ENCODE data around the gene ATP6V0E2.
"Not testable (repeated sequence)": the region's sequence is repeated elsewhere in the genome, so short reads cannot be mapped to it uniquely, and the experiment has no call there.

ATP6V0E2 gene

DNA sequence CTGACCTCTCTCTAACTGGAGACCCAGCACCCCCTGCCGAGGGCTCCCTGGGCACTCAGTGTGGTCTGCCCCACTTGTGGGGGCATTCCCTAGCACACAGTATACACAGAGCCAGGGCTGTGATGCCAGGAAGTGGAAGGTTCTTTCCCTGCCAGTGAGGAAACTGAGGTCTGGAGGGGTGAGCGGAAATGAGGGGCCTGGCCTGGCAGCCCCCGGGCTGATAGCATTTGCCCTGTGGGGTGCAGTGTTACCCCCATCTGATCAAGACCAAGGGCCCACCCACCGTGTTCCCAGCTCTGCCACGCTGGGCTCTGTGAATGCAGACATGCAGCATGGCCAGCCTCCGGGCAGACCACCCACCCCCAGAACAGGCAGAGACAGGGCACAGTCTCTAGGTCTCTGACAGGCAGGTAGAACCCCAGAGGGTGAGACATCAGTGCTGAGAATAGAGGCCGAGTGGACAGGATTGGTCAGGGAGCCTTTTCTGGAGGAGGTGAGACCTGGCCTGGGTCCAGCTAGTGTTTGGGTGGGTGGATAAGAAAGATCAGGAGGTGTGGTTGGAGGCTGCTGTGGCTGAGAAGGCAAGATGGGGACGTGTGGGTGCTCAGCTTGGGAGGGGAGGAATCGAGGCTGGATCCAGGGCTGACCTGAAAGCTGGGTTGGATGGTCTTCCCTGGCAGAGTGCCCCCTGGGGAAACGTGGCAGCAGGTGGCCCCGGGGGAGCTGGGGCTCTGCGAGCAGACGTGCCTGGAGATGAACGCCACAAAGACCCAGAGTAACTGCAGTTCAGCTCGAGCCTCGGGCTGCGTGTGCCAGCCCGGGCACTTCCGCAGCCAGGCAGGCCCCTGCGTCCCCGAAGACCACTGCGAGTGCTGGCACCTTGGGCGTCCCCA is 46.4 kb upstream of the ATP6V0E2 start:
- TF ChIP-seq ZNF274 (IDR thresholded peaks at IDR 0.05; ENCODE audit: low read depth, low read length) (no peak), YY1 (IDR thresholded peaks at IDR 0.05; ENCODE audit: insufficient read depth, insufficient read length) (no peak), SUZ12 (IDR thresholded peaks at IDR 0.05; ENCODE audit: extremely low read depth, insufficient read depth, insufficient read length) (no peak)
- peaks cover 4% of the 10 kb centered on the region for H3K4me1 ChIP-seq (ENCODE audit: insufficient read depth, insufficient read length)
- no peak overlapping the region for H3K9ac ChIP-seq (ENCODE audit: insufficient read length, low read depth)
- peaks cover 37% of the 10 kb centered on the region; the same call in 1 of the 2 replicates for H3K9me3 ChIP-seq (ENCODE audit: insufficient read depth, low read length)
- no peak overlapping the region for H3K4me3 ChIP-seq (ENCODE audit: insufficient read length, low read depth)
- H3K36me3 ChIP-seq (ENCODE audit: insufficient read depth, insufficient read length, low read length) = no peaks in the 10 kb centered on the region
- DNase-seq (ENCODE audit: low read depth, low spot score) = no peak
- no peaks in the 10 kb centered on the region for H3K27me3 ChIP-seq (ENCODE audit: insufficient read depth, insufficient read length)

DNA sequence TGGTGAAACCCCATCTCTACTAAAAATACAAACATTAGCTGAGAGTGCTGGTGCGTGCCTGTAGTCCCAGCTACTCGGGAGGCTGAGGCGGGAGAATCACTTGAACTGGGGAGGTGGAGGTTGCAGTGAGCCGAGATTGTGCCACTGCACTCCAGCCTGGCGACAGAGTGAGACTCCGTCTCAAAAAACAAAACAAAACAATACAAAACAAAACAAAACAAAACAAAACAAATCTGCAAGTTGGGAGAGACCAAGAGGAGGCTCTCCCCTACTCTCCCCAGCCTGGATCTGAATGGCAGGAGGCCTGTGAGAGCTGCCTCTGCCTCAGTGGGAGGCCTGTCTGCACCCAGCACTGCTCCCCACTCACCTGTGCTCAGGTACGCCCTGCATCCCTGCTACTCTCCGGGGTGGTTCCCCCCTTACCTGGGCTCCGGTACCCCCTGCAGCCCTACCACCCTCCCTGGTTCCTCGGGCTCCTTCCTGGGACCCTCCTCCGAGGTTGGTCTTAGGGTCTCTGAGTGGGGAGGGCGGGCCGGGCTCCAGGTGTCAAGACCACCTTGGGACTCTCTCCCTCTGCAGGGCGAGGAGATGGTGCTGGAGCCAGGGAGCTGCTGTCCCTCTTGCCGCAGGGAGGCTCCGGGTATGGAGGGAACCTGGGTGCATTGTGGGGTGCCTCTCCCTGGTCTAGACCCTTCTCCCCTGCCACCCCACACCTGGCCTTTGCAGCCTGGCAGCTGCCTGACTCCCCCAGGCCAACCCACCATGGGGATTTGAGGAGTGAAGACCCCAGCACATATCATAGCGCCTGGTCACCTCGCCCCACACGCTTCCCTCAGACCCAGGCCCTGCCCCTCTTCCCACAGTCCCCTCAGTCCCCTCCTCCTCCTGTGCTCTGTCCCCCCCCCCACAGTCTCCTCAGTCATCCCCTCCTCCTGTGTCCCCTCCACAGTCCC is 45.1 kb upstream of the ATP6V0E2 start:
- no peak for DNase-seq (ENCODE audit: low read depth, low spot score)
- H3K9me3 ChIP-seq (ENCODE audit: insufficient read depth, low read length) = peaks cover 24% of the 10 kb centered on the region; the same call in 1 of the 2 replicates
- no peak overlapping the region for H3K4me3 ChIP-seq (ENCODE audit: insufficient read length, low read depth)
- no peak for TF ChIP-seq ZNF274 (IDR thresholded peaks at IDR 0.05; ENCODE audit: low read depth, low read length)
- TF ChIP-seq YY1 (IDR thresholded peaks at IDR 0.05; ENCODE audit: insufficient read depth, insufficient read length) = no peak
- TF ChIP-seq SUZ12 (IDR thresholded peaks at IDR 0.05; ENCODE audit: extremely low read depth, insufficient read depth, insufficient read length) = no peak
- peaks cover 8% of the 10 kb centered on the region for H3K4me1 ChIP-seq (ENCODE audit: insufficient read depth, insufficient read length)
- H3K36me3 ChIP-seq (ENCODE audit: insufficient read depth, insufficient read length, low read length) = no peaks in the 10 kb centered on the region
- no peaks in the 10 kb centered on the region for H3K27me3 ChIP-seq (ENCODE audit: insufficient read depth, insufficient read length)
- H3K9ac ChIP-seq (ENCODE audit: insufficient read length, low read depth) = no peak overlapping the region

GRCh38 chr7:149830527-149830926 is 43.2 kb upstream of the ATP6V0E2 start:
- H3K4me1 ChIP-seq (ENCODE audit: insufficient read depth, insufficient read length); H3K9me3 ChIP-seq (ENCODE audit: insufficient read depth, low read length); H3K36me3 ChIP-seq (ENCODE audit: insufficient read depth, insufficient read length, low read length); H3K9ac ChIP-seq (ENCODE audit: insufficient read length, low read depth); DNase-seq (ENCODE audit: low read depth, low spot score); H3K4me3 ChIP-seq (ENCODE audit: insufficient read length, low read depth); H3K27me3 ChIP-seq (ENCODE audit: insufficient read depth, insufficient read length): not testable (repeated sequence)

DNA sequence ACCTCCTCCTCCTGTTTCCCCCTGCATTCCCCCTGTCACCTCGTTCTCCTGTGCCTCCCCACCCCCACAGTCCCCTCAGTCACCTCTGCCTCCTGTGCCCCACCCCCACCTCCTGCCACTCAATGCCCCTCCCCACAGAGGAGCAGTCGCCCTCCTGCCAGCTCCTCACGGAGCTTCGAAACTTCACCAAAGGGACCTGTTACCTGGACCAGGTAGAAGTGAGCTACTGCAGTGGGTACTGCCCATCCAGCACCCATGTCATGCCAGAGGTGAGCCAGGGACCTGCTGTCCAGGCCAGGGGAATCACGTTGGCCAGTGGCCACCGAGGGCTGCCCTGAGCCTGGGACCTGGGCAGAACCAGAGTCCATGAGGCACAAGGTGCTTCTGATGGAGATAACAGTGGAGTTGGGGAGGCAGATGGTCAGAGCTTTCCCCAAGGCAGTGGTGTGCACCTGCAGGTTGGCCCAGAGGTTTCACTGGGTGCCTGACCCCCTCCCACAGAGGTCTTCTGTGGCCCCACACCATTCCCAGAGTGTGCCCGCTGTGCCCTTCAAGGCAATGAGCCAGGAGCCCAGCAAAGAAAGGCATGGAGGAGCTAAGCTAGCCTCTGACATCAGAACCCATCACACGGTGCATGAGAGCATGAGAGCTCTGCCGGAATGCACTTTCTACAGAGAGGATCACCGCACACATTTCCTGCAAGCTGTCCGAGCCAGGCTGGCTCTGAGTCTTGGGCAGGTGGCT is 42.6 kb upstream of the ATP6V0E2 start:
- Histone ChIP-seq H3K9me3 (ENCODE audit: insufficient read depth, low read length) (no peaks in the 10 kb centered on the region), H3K27me3 (ENCODE audit: insufficient read depth, insufficient read length) (no peaks in the 10 kb centered on the region), H3K9ac (ENCODE audit: insufficient read length, low read depth) (no peak overlapping the region), H3K4me1 (ENCODE audit: insufficient read depth, insufficient read length) (peaks cover 8% of the 10 kb centered on the region), H3K36me3 (ENCODE audit: insufficient read depth, insufficient read length, low read length) (no peaks in the 10 kb centered on the region), H3K4me3 (ENCODE audit: insufficient read length, low read depth) (no peak overlapping the region)
- DNase-seq (ENCODE audit: low read depth, low spot score) = no peak
- TF ChIP-seq YY1 (IDR thresholded peaks at IDR 0.05; ENCODE audit: insufficient read depth, insufficient read length) = no peak
- TF ChIP-seq SUZ12 (IDR thresholded peaks at IDR 0.05; ENCODE audit: extremely low read depth, insufficient read depth, insufficient read length) = no peak
- no peak for TF ChIP-seq ZNF274 (IDR thresholded peaks at IDR 0.05; ENCODE audit: low read depth, low read length)

- Histone ChIP-seq H3K27me3 (ENCODE audit: insufficient read depth, insufficient read length) (no peaks in the 10 kb centered on the region), H3K36me3 (ENCODE audit: insufficient read depth, insufficient read length, low read length) (no peaks in the 10 kb centered on the region)
Observed at GRCh38 chr7:149831741-149832219, 42.0 kb upstream of the ATP6V0E2 start.

GRCh38 chr7:149832332-149833041 is 41.3 kb upstream of the ATP6V0E2 start:
- H3K4me1 ChIP-seq (ENCODE audit: insufficient read depth, insufficient read length) = peaks cover 8% of the 10 kb centered on the region
- TF ChIP-seq ZNF274 (IDR thresholded peaks at IDR 0.05; ENCODE audit: low read depth, low read length) (no peak), YY1 (IDR thresholded peaks at IDR 0.05; ENCODE audit: insufficient read depth, insufficient read length) (no peak), SUZ12 (IDR thresholded peaks at IDR 0.05; ENCODE audit: extremely low read depth, insufficient read depth, insufficient read length) (no peak)
- no peaks in the 10 kb centered on the region for H3K27me3 ChIP-seq (ENCODE audit: insufficient read depth, insufficient read length)
- DNase-seq (ENCODE audit: low read depth, low spot score) = no peak
- no peaks in the 10 kb centered on the region for H3K9me3 ChIP-seq (ENCODE audit: insufficient read depth, low read length)
- no peak overlapping the region for H3K9ac ChIP-seq (ENCODE audit: insufficient read length, low read depth)
- H3K4me3 ChIP-seq (ENCODE audit: insufficient read length, low read depth) = no peak overlapping the region
- no peaks in the 10 kb centered on the region for H3K36me3 ChIP-seq (ENCODE audit: insufficient read depth, insufficient read length, low read length)

More at GRCh38 chr7:149831741-149832219, 42.0 kb upstream of the ATP6V0E2 start:
- H3K9me3 ChIP-seq (ENCODE audit: insufficient read depth, low read length) = no peaks in the 10 kb centered on the region
- no peak for DNase-seq (ENCODE audit: low read depth, low spot score)
- H3K9ac ChIP-seq (ENCODE audit: insufficient read length, low read depth) = no peak overlapping the region
- TF ChIP-seq ZNF274 (IDR thresholded peaks at IDR 0.05; ENCODE audit: low read depth, low read length) (no peak), SUZ12 (IDR thresholded peaks at IDR 0.05; ENCODE audit: extremely low read depth, insufficient read depth, insufficient read length) (no peak), YY1 (IDR thresholded peaks at IDR 0.05; ENCODE audit: insufficient read depth, insufficient read length) (no peak)
- H3K4me3 ChIP-seq (ENCODE audit: insufficient read length, low read depth) = no peak overlapping the region
- peaks cover 8% of the 10 kb centered on the region for H3K4me1 ChIP-seq (ENCODE audit: insufficient read depth, insufficient read length)

Data from NT2/D1 (cell line).